Measurements from ENCODE around the gene VPS4A. TPM values are rescaled to one million over a fixed set of nuclear protein-coding genes. Genes with fewer than 3 reads are reported as not detected.
"Not testable (repeated sequence)": the region's sequence is repeated elsewhere in the genome, so short reads cannot be mapped to it uniquely, and the experiment has no call there.

Gene VPS4A
- total RNA-seq, 1 experiment from 2014 or later = 25.5 TPM

DNA sequence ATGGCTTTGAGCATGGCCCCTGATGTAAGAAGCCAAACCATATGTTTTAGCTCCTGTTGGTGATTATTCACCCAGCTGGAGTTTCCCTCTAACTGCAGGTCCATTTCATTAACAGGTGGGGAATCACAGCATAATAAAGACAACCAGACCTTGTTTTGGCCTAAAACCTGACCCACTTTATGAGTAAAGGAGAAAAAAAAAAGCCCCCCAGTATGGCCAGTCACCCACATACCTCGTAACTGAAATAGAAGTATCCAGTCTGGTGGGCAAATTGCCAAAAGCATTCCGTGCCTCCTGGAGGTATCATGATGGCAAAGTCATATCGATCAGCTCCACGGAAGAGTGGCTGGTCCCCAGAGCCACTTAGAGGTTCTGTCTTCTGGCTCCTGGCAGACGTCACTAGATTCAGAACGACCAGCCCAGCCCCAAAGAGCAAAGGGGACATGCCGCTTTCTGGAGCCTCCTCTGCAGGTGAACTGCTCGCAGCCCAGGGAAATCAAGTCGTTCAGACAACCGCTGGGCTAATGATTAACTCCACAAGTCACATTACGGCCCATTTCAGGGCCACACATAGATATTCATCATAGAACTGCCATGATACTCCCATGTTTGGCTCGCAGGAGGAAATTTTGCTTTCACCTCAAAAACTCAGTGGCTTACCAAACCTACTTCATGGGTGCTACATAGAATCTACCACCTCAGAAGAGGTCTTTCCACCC lies 40.3 kb downstream of the VPS4A start, which contains the start of gene TMED6:
Gene TMED6 (minus strand): TSS at position 478 of the 719 bp plus-strand sequence. CDS start 33 bp downstream, at position 445.
- H3K9me3 ChIP-seq (replicated peaks) = no peaks in the 10 kb centered on the region
- DNase-seq = no peak
- H3K27me3 ChIP-seq = no peaks in the 10 kb centered on the region
- H3K27ac ChIP-seq = no peak within 1 kb of the TSS
- H3K4me3 ChIP-seq = no peak within 1 kb of the TSS
- no peaks in the 10 kb centered on the region for H3K4me1 ChIP-seq
- H3K36me3 ChIP-seq = no peaks in the 10 kb centered on the region

DNA sequence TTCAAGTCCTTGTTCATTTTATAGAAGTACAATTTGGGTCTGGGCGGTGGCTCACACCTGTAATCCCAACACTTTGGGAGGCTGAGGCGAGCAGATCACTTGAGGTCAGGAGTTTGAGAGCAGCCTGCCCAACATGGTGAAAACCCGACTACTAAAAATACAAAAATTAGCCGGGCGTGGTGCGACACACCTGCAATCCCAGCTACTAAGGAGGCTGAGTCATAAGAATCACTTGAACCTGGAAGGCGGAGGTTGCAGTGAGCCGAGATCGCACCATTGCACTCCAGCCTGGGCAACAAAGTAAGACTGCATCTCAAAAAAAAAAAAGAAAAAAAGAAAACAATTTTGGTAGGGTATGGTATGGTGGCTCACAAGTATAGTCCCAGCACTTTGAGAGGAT lies 48.9 kb downstream of the VPS4A start:
- not testable (repeated sequence) for H3K4me3 ChIP-seq; H3K9me3 ChIP-seq (replicated peaks); H3K36me3 ChIP-seq; H3K27ac ChIP-seq; H3K27me3 ChIP-seq; DNase-seq; H3K4me1 ChIP-seq

DNA sequence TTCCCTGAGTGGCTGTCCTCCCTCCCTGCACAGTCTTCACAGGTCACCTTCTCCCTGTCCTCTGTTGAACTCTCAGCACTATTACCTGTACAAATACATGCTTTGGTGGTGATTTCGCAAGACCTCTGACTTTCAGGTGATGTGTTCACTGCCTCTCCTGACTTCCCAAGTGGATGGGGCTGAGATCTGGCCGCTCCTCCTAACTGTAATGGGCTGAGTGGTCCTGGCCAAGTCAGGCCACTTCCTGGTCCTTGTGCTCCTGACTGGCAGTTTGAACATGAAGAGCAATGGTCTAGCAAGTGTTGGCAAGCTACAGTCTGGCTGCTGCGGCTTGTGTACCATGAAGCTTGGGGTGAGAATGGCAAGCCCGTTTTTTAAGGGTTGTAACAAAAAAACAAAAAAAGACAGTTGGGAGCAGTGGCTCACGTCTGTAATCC lies 52.1 kb downstream of the VPS4A start:
- Histone ChIP-seq H3K27me3 (no peaks in the 10 kb centered on the region), H3K27ac (no peak overlapping the region), H3K4me1 (no peaks in the 10 kb centered on the region), H3K4me3 (no peak overlapping the region), H3K36me3 (peaks cover 19% of the 10 kb centered on the region), H3K9me3 (replicated peaks) (no peaks in the 10 kb centered on the region)
- no peak for DNase-seq

DNA sequence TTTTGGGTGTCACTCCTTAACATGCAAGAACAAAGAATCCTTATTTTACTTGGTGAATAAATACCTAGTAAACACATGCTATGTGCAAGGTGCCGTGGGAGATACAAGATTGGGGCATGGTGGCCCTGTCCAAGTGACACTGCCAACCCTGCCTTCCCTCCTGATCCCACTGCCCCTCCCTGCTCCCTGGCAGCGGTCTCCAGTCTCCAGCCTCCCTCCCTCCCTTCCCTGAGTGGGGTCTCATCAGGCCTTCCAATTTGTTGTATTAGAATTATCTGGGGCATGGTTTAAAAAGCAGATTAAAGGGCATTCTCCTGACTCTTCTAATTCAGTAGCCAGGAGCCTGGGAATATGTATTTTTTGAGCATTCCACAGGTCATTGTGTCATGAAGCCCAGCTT lies 52.9 kb downstream of the VPS4A start:
- H3K4me3 ChIP-seq = no peak overlapping the region
- peaks cover 20% of the 10 kb centered on the region for H3K36me3 ChIP-seq
- H3K27me3 ChIP-seq = no peaks in the 10 kb centered on the region
- H3K9me3 ChIP-seq (replicated peaks) = no peaks in the 10 kb centered on the region
- DNase-seq = no peak
- no peak overlapping the region for H3K27ac ChIP-seq
- H3K4me1 ChIP-seq = no peaks in the 10 kb centered on the region

DNA sequence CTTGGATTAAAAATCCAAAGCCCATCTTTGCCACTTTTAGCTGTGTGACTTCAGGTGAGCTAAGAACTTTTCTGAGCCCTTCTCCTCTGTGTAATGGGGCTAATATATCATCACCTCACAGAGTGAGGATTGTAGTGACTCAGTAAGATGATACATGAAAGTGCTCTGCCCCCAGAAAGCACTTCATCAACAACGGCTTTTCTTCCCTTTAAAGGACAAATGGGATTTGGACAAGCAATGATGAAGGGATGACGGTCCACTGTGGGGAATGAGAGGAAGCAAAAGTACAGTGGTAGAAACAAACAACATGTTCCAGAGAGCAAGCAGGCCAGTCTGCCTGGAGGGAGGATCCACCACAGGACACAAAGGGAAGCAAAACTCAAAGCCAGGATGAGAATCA lies 54.8 kb downstream of the VPS4A start:
- no peak for DNase-seq
- no peaks in the 10 kb centered on the region for H3K9me3 ChIP-seq (replicated peaks)
- no peak overlapping the region for H3K27ac ChIP-seq
- H3K27me3 ChIP-seq = no peaks in the 10 kb centered on the region
- H3K36me3 ChIP-seq = peaks cover 34% of the 10 kb centered on the region
- no peaks in the 10 kb centered on the region for H3K4me1 ChIP-seq
- H3K4me3 ChIP-seq = no peak overlapping the region

DNA sequence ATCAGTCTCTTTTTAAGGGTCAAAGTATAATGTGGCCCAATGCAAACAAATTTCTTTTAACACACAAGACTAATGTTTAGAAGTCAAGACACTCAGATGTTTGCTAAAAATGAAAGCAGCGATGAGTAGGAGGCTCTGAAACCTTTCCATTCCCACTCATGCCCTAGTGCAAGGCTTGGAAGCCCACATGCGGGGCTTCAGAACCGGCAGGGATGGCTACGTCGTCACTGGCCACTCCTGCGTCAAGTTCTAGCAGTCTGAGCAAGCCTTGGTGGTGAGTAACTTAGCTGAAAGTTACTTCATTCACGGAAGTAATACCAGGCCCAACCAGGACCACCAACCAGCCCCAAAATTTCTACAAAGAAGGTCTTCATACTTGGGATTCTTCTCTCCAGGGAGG lies 55.3 kb downstream of the VPS4A start:
- H3K4me3 ChIP-seq = no peak overlapping the region
- DNase-seq = no peak
- no peaks in the 10 kb centered on the region for H3K9me3 ChIP-seq (replicated peaks)
- H3K36me3 ChIP-seq = peaks cover 34% of the 10 kb centered on the region
- H3K27me3 ChIP-seq = no peaks in the 10 kb centered on the region
- no peak overlapping the region for H3K27ac ChIP-seq
- no peaks in the 10 kb centered on the region for H3K4me1 ChIP-seq

DNA sequence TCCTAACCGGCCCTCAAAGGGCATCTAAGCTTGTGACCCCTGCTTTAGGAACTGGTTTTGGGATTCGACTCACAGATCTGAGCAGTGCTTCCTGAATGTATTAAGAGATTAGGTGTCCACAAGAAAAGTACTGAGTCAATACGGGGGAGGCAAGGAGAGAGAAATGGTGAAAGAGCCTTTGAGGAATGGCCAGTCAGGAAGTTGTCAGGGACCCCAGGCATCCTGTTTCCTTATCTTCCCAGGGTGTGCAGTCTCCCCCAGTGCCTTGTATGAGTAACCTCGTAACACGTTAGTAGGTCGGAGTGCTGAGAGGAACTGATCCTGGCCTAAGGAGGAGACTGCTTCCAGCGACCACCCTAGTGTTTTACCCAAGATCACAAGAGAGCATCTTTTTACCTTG lies 56.8 kb downstream of the VPS4A start:
- Histone ChIP-seq H3K27me3 (no peaks in the 10 kb centered on the region), H3K9me3 (replicated peaks) (no peaks in the 10 kb centered on the region), H3K36me3 (peaks cover 39% of the 10 kb centered on the region), H3K4me1 (no peaks in the 10 kb centered on the region), H3K27ac (no peak overlapping the region), H3K4me3 (no peak overlapping the region)
- DNase-seq = no peak

DNA sequence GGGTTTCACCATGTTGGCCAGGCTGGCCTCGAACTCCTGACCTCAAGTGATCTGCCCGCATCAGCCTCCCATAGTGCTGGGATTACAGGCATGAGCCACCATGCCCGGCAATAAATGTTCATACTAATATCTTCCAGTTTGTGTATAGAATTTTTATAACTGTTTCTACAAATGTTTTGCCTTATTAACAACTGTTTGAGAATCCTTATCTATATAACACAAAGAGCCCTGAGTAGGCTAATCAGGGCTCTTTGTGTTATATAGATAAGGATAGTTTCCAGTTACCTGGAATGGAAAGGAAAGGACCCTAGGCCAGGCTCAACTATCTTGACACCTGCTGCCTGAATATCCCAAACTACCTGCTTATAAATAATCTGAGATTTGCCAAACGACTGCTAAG lies 57.7 kb downstream of the VPS4A start:
- peaks cover 39% of the 10 kb centered on the region for H3K36me3 ChIP-seq

DNA sequence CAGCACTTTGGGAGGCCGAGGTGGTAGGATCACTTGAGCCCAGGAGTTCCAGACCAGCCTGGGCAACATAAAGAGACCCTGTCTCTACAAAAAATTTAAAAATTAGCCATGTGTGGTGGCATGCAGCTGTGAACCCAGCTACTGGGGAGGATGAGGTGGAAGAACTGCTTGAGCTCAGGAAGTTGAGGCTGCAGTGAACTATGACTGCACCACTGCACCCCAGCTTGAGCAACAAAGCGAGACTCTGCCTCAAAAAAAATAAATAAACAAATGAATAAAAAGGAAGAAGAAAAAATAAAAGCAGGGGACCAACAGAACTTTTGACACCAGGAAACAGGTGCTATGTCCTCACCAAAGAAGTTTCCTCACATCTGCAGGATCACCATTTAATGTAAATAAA lies 60.4 kb downstream of the VPS4A start:
- Histone ChIP-seq H3K9me3 (replicated peaks) (no peaks in the 10 kb centered on the region), H3K27ac (no peak overlapping the region), H3K27me3 (no peaks in the 10 kb centered on the region), H3K36me3 (peaks cover 36% of the 10 kb centered on the region), H3K4me1 (no peaks in the 10 kb centered on the region), H3K4me3 (no peak overlapping the region)
- no peak for DNase-seq

More for the DNA sequence above, 57.7 kb downstream of the VPS4A start:
- Histone ChIP-seq H3K4me1 (no peaks in the 10 kb centered on the region), H3K27me3 (no peaks in the 10 kb centered on the region), H3K9me3 (replicated peaks) (no peaks in the 10 kb centered on the region), H3K27ac (no peak overlapping the region), H3K4me3 (no peak overlapping the region)
- DNase-seq = no peak

DNA sequence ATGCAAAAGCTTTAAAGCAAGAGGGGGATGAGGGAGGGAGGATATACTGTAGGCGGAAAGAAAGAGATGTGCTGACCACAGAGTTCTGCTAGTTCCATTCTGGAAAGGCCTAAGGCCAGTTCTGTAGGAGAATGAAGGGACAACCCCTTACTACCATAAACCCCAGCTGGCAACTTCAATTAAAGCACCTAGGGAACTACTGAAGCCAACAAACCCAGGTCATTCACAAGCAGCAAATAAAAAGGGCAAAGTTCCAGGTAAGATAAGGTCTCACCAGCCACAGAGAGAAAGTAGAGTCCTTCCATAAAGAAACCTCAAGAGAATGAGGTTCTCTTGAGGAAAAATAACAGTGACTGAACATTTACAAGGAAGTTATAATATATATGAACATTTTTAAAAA lies 61.9 kb downstream of the VPS4A start:
- Histone ChIP-seq H3K27me3 (no peaks in the 10 kb centered on the region), H3K36me3 (peaks cover 28% of the 10 kb centered on the region), H3K9me3 (replicated peaks) (no peaks in the 10 kb centered on the region), H3K4me1 (no peaks in the 10 kb centered on the region), H3K27ac (no peak overlapping the region), H3K4me3 (no peak overlapping the region)
- no peak for DNase-seq

Other genes with a start within 250 kb of the VPS4A start
- 0.08 and 0.25 TPM in 2 replicates for gene HAS3, start 205.7 kb upstream of the VPS4A start, total RNA-seq (2014; rRNA removed; shearing (Covaris generic))
- gene CHTF8, start 178.8 kb upstream of the VPS4A start, total RNA-seq (2014; rRNA removed; shearing (Covaris generic)) = 38.2 and 42.3 TPM in 2 replicates
- gene UTP4, start 178.7 kb upstream of the VPS4A start, total RNA-seq (2014; rRNA removed; shearing (Covaris generic)) = 23.8 and 31.4 TPM in 2 replicates
- 12.5 and 14.0 TPM in 2 replicates for gene SNTB2, start 124.2 kb upstream of the VPS4A start, total RNA-seq (2014; rRNA removed; shearing (Covaris generic))
- 9.7 and 10.3 TPM in 2 replicates for gene PDF, start 19.2 kb downstream of the VPS4A start, total RNA-seq (2014; rRNA removed; shearing (Covaris generic))
- gene COG8, start 28.2 kb downstream of the VPS4A start, total RNA-seq (2014; rRNA removed; shearing (Covaris generic)) = 31.5 and 31.8 TPM in 2 replicates
- 29.7 and 31.8 TPM in 2 replicates for gene NIP7, start 28.4 kb downstream of the VPS4A start, total RNA-seq (2014; rRNA removed; shearing (Covaris generic))
- gene TMED6, start 40.4 kb downstream of the VPS4A start, total RNA-seq (2014; rRNA removed; shearing (Covaris generic)) = not detected in 2 replicates
- 11.2 and 14.4 TPM in 2 replicates for gene TERF2, start 74.7 kb downstream of the VPS4A start, total RNA-seq (2014; rRNA removed; shearing (Covaris generic))
- 99.5 and 110 TPM in 2 replicates for gene CYB5B, start 113.3 kb downstream of the VPS4A start, total RNA-seq (2014; rRNA removed; shearing (Covaris generic))